Testis (tissue), 3 donors: ENCODE measurements around the gene CREBBP. TPM values are rescaled to one million over a fixed set of nuclear protein-coding genes. Genes with fewer than 3 reads are reported as not detected.

ENCODE experiments used
- DNase-seq: peaks from one replicate; pipeline ENCODE4 v3.0.0-alpha.2; 2019
- H3K27ac ChIP-seq, 2 donors: fragments of 200-600 bp; sonication (generic); one replicate each; pipeline ENCODE4 v1.5.1; 2019
- H3K27me3 ChIP-seq: fragments of 200-600 bp; sonication (generic); one replicate; pipeline ENCODE4 v1.5.1; 2019
- H3K36me3 ChIP-seq: fragments of 200-600 bp; sonication (generic); one replicate; pipeline ENCODE4 v1.5.1; 2017; ENCODE audit warnings: low read depth; ENCODE audit errors: missing control alignments
- H3K4me1 ChIP-seq: fragments of 200-600 bp; sonication (generic); one replicate; pipeline ENCODE4 v1.5.1; 2019
- H3K4me3 ChIP-seq, 2 donors: fragments of 200-600 bp; sonication (generic); one replicate each; pipeline ENCODE4 v1.5.1; 2017 to 2019
- H3K9me3 ChIP-seq: fragments of 200-600 bp; sonication (generic); one replicate; pipeline ENCODE4 v1.5.1; 2017
- CTCF ChIP-seq, 3 experiments: fragments of 450-650 bp in 2 of 3; fragments of 200-600 bp in 1 of 3; sonication (generic) in 1 of 3; IDR thresholded peaks; one replicate each; pipeline ENCODE4 v1.5.1; 2016 to 2019; ENCODE audit warnings: antibody characterized with exemption in 3 of 3, mild to moderate bottlenecking in 2 of 3, moderate library complexity in 1 of 3
- POLR2A ChIP-seq: fragments of 450-650 bp; IDR thresholded peaks from one replicate; pipeline ENCODE4 v1.6.1; 2017; ENCODE audit warnings: antibody characterized with exemption, mild to moderate bottlenecking, moderate library complexity
- WGBS, 2 donors: methylation state at CpG; one replicate each; pipeline ENCODE4 v1.1.5; 2018; 5-methylcytosine and 5-hydroxymethylcytosine counted together
- intact Hi-C: fragments of 100-400 bp; cut with DNase I; formaldehyde crosslinking; loops from one replicate; pipeline ENCODE4 v1.15.1; 2023; ENCODE audit warnings: low total_unique reads
- polyA plus RNA-seq: library from polyadenylated mRNA; stranded (reverse); fragments of 350-450 nt; fragmentation: Illumina TruSeq; extraction: RNeasy Lipid Tissue Mini Kit (QIAGEN cat#74804); gene quantifications from one replicate; pipeline ENCODE4 v1.2.3, GENCODE V29; 2014; ENCODE audit warnings: low read depth, low replicate concordance; ENCODE audit not compliant: insufficient read depth
- total RNA-seq, 2 donors: library from RNA; depleted of rRNA; stranded (reverse); fragments of >200 nt; gene quantifications; one replicate each; pipeline ENCODE4 v1.2.3, GENCODE V29; 2016

CREBBP gene
- total and polyA plus RNA-seq, 3 donors from 2014 or later: 86.0 to 185 (median 141) TPM

DNA sequence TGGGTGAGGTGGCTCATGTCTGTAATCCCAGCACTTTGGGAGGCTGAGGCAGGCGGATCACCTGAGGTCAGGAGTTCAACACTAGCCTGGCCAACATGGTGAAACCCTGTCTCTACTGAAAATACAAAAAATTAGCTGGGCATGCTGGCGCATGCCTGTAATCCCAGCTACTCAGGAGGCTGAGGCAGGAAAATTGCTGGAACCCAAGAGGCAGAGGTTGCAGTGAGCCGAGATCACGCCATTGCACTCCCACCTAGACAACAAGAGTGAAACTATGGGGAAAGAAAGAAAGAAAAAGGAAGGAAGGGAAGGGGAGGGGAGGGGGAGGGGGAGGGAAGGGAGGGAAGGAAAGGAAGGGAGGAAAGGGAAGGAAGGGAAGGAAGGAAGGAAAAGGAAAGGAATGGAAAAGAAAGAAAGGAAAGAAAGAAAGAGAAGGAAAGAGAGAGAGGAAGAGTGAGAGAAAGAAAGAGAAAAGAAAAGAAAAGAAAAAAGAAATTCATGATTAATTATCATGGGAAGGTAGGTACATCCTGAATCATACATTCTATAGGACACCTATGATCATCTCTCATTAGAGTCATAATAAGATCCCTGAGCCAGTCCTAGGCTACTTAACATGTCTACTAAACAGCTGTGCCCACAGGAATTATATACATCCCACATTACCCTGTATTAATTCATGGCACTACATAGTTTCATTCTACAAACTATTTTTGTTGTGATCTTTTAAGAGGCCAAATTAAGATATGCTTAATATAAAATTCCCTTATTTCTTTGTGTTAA lies 40.9 kb downstream of the CREBBP start:
- Histone ChIP-seq H3K4me3 (no peak overlapping the region), H3K27ac (no peak overlapping the region), H3K4me1 (peaks cover 7% of the 10 kb centered on the region), H3K9me3 (no peaks in the 10 kb centered on the region), H3K36me3 (no peaks in the 10 kb centered on the region), H3K27me3 (no peaks in the 10 kb centered on the region)
- intact Hi-C loops: no loop called here
- no peak for DNase-seq
- 86 to 90% methylated on average over 4 of the region's 4 CpGs for WGBS, 2 donors
- TF ChIP-seq CTCF (IDR thresholded peaks at IDR 0.05): no peak
- no peak for TF ChIP-seq POLR2A

DNA sequence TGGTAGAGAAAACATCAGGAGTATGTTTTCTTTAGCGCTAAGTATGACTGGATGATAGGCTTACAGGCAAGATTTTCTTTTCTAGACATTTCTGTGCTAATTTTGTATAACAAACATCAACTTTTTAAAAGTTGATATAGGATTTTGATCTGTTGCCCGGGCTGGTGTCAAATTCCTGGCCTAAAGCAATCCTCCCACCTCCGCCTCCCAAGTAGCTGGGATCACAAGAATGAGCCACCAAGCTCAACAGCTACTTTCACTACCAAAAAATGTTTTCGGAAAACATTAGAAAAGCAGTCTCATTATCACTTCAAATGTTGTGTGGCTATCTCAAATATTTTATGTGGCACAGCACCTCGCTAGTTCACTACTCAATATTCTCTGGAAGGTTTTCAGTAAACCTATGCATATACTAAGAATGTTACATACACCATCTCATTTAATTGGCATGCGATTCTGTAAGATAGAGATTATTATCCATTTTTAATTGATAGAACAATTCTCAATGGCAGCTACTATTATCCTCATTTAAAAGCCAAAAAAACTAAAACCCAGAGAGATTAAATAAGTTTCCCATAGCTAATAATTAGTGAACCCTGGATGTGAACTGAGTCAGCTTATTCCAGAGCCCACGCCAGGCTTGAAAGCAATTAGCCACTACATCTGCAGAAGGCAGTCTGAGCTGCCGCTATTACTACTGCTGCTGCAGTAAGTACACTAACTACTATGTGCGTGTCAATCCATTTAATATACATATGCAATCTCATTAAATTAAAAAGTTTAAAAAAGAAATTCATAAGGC lies 41.7 kb downstream of the CREBBP start:
- H3K27me3 ChIP-seq: no peaks in the 10 kb centered on the region
- H3K27ac ChIP-seq: no peak overlapping the region
- peaks cover 7% of the 10 kb centered on the region for H3K4me1 ChIP-seq
- intact Hi-C loops: no loop called here
- TF ChIP-seq CTCF (IDR thresholded peaks at IDR 0.05) (no peak), POLR2A (no peak)
- no peaks in the 10 kb centered on the region for H3K9me3 ChIP-seq
- H3K36me3 ChIP-seq: no peaks in the 10 kb centered on the region
- no peak overlapping the region for H3K4me3 ChIP-seq
- DNase-seq: no peak
- WGBS, 2 donors: 62 to 78% methylated on average over 9 of the region's 9 CpGs

- no peaks in the 10 kb centered on the region for H3K9me3 ChIP-seq
- no peaks in the 10 kb centered on the region for H3K36me3 ChIP-seq
- H3K4me1 ChIP-seq: peaks cover 7% of the 10 kb centered on the region
- no peaks in the 10 kb centered on the region for H3K27me3 ChIP-seq
- H3K27ac ChIP-seq: no peak overlapping the region
- no peak overlapping the region for H3K4me3 ChIP-seq
- DNase-seq: no peak
- WGBS, 2 donors: 67% methylated on average over 5 of the region's 5 CpGs
- intact Hi-C loops: no loop called here
- TF ChIP-seq CTCF (IDR thresholded peaks at IDR 0.05) (no peak), POLR2A (no peak)
Measured at GRCh38 chr16:3837851-3838586, 42.5 kb downstream of the CREBBP start.

DNA sequence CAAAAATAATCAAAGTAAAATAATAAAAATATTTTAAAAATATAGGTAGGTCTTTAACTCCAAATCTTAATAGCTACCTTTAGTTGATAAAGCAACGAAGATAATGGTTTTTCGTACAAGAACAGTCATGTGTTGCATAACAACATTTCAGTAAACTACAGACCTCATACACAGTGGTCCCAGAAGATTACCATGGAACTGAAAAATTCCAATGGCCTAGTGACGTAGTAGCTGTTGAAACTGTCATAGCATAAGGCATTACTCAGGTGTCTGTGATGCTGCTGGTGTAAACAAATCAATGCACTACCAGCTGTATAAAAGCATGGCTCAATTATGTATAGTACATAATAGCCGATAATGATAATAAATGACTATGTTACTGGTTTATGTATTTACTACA lies 43.9 kb downstream of the CREBBP start:
- H3K27ac ChIP-seq: no peak overlapping the region
- H3K9me3 ChIP-seq: no peaks in the 10 kb centered on the region
- H3K4me3 ChIP-seq: no peak overlapping the region
- WGBS, 2 donors: 82 to 84% methylated on average over 4 of the region's 4 CpGs
- no peak for DNase-seq
- intact Hi-C loops: no loop called here
- H3K4me1 ChIP-seq: no peaks in the 10 kb centered on the region
- no peaks in the 10 kb centered on the region for H3K27me3 ChIP-seq
- no peaks in the 10 kb centered on the region for H3K36me3 ChIP-seq
- TF ChIP-seq CTCF (IDR thresholded peaks at IDR 0.05) (no peak), POLR2A (no peak)
